Lower leg skin (tissue), 3 donors: ENCODE measurements around the gene STUM.

ENCODE experiments used
- POLR2A ChIP-seq, 2 donors: fragments of 450-650 bp; IDR thresholded peaks; one replicate each; pipeline ENCODE4 v1.6.1; 2016 to 2017; ENCODE audit warnings: antibody characterized with exemption in 2 of 2, mild to moderate bottlenecking in 1 of 2, moderate library complexity in 1 of 2
- TF ChIP-seq, protein P1 (sequence below), 3 donors: fragments of 450-650 bp; IDR thresholded peaks; one replicate each; pipeline ENCODE4 v1.5.1; 2016; ENCODE audit warnings: antibody characterized with exemption in 3 of 3, mild to moderate bottlenecking in 3 of 3, moderate library complexity in 2 of 3

DNA sequence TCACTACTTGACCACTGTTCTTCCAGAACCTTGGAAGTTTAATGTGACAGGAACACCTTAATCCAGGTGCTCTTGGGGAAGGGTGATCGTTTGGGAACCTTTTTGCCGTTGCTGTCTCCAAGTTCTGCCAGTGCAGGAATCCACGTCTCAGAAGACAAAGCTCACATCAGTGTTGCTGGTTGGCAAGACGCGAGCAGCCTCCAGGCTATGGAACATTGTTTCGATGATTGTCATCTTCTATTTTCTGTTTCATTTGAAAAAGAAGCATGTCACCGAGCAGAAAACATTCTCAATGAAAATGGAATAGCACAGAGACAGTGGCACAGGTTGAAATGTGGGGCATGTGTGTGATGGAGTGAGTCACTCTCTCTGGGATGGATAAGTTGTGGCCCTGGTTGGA lies 11.7 kb downstream of the STUM start:
- TF ChIP-seq, protein P1, sequence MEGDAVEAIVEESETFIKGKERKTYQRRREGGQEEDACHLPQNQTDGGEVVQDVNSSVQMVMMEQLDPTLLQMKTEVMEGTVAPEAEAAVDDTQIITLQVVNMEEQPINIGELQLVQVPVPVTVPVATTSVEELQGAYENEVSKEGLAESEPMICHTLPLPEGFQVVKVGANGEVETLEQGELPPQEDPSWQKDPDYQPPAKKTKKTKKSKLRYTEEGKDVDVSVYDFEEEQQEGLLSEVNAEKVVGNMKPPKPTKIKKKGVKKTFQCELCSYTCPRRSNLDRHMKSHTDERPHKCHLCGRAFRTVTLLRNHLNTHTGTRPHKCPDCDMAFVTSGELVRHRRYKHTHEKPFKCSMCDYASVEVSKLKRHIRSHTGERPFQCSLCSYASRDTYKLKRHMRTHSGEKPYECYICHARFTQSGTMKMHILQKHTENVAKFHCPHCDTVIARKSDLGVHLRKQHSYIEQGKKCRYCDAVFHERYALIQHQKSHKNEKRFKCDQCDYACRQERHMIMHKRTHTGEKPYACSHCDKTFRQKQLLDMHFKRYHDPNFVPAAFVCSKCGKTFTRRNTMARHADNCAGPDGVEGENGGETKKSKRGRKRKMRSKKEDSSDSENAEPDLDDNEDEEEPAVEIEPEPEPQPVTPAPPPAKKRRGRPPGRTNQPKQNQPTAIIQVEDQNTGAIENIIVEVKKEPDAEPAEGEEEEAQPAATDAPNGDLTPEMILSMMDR (IDR thresholded peaks at IDR 0.05), result no peak
- TF ChIP-seq POLR2A (IDR thresholded peaks at IDR 0.05), result no peak
